Erythroblast (primary cell): Measurements from ENCODE around the gene PPP1R14B.

Source experiments
- DNase-seq, 2 experiments: peaks; one replicate each; lab custom pipeline; 2025; lab: John Stamatoyannopoulos, UW
- GATA1 ChIP-seq: IDR thresholded peaks from 2 replicates; pipeline ENCODE4 v1.6.1; 2011; ENCODE audit warnings: low read depth, mild to moderate bottlenecking, control low read depth, low read length, moderate library complexity
- POLR2A ChIP-seq: IDR thresholded peaks from 2 replicates; pipeline ENCODE4 v1.6.1; 2011; ENCODE audit warnings: mild to moderate bottlenecking, low read length

Gene PPP1R14B

DNA sequence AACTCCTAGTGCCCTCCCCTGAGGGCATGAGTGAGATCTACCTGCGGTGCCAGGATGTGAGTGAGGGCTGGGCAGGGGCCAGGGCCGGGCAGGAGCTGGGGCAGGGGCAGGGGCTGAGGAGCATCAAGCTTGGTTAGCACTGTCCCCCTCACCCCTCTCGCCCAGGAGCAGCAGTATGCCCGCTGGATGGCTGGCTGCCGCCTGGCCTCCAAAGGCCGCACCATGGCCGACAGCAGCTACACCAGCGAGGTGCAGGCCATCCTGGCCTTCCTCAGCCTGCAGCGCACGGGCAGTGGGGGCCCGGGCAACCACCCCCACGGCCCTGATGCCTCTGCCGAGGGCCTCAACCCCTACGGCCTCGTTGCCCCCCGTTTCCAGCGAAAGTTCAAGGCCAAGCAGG is 26.5 kb downstream of the PPP1R14B start:
- DNase-seq, result no peak
- TF ChIP-seq POLR2A (no peak), GATA1 (no peak)

DNA sequence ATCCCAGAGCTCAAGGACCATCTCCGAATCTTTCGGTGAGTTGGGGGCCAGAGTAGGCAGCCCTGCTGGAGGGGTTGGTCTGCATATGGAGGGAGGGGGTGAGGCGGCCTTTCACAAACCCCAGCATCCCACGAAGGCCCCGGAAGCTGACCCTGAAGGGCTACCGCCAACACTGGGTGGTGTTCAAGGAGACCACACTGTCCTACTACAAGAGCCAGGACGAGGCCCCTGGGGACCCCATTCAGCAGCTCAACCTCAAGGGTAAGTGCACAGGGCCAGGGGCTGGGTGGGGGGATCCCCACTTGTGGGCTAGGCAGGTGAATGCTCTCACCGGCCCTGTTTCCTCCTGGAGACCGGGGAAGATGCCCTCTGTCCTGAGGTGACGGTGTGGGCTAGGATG is 27.0 kb downstream of the PPP1R14B start:
- TF ChIP-seq POLR2A (peak; percentile 15), GATA1 (no peak)
- DNase-seq, result no peak

DNA sequence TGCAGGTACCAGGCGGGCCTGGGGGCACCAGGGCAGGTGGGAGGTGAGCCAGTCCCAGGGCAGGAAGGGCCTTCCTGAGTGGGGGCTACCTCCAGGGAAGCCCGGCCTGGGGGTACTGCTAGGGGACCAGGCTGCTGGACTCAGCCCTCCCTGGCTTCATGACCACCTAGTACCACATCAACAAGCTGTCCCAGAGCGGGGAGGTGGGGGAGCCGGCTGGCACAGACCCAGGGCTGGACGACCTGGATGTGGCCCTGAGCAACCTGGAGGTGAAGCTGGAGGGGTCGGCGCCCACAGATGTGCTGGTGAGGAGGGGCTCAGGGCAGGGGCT is 27.4 kb downstream of the PPP1R14B start:
- TF ChIP-seq POLR2A (no peak), GATA1 (no peak)

DNA sequence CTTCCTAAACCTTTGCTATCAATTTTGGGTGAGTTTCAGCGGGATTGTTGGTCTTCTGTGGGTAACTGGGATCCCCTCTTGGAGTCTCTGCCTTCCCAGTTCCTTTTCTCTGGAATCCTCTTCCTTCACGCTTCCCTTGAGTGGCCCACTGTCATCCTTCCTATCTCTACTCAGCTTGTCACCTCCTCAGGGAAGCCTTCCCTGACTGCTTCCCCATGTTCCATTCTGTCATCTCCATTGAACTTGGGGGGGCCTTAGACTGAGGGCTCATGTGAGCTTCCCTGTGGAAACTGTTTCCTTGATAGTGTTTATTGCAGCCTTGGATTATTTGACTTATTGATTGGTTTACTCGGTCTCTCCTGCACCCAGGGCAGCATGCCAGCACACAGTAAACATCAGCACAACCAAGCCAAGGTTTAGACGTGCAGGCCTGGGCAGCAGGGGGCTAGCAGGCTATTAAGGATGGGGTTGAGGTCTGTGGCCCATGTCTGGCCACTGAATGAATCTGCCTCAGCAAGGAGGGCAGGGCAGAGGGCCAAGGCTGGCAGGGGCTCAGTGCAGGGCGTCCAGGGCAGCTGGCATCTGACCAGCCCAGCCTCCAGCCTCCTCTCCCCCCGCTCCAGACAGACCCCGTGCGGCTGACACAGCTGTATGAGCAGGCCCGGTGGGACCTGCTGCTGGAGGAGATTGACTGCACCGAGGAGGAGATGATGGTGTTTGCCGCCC is 28.0 kb downstream of the PPP1R14B start:
- TF ChIP-seq POLR2A, result no peak
- no peak for TF ChIP-seq GATA1

More for the DNA sequence above, 27.4 kb downstream of the PPP1R14B start:
- no peak for DNase-seq

DNA sequence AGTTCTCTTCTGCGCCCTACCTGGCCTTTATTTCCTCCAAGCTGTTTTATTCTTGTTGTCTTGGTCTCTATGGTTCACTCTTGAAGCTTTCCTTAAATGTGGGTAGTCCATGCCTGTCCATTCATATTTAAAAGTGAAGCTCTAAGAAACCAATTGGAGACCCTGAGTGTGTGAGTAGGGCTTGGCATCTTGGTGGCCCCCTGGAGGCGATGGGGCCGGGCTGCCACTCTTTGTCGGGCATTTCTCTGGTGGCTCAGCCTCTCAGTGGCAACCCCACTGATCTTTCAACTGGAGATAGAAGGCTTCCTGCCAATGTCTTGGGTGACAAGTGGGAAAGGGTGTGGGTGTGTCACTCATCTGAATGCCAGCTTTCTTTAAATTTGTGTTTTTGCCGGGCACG is 29.9 kb downstream of the PPP1R14B start:
- no peak for DNase-seq
- TF ChIP-seq GATA1 (no peak), POLR2A (no peak)

More for the DNA sequence above, 28.0 kb downstream of the PPP1R14B start:
- DNase-seq, result no peak

DNA sequence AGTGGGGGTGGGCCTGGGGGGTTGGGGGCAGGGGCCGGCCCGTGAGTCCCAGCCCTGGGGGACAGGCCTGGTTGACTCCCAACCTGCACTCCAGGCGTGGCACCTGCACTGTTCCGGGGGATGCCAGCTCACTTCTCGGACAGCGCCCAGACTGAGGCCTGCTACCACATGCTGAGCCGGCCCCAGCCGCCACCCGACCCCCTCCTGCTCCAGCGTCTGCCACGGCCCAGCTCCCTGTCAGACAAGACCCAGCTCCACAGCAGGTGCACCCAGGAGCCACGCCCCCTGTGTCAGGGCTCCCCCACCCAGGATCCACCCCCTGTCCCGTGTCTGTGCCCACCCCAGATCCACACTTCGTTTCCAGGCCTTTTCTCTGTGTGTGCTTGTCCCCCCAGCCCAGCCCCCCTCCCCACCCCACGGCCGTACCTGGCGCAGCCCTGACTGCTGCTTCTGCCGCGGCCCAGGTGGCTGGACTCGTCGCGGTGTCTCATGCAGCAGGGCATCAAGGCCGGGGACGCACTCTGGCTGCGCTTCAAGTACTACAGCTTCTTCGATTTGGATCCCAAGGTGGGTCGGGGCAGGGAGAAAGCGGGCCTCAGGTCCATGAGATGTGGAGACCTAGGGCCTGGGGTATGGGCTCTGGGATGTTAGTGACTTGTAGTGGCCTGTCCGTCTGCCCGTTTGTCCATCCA is 35.4 kb downstream of the PPP1R14B start:
- no peak for TF ChIP-seq GATA1
- TF ChIP-seq POLR2A, result no peak
- no peak for DNase-seq

DNA sequence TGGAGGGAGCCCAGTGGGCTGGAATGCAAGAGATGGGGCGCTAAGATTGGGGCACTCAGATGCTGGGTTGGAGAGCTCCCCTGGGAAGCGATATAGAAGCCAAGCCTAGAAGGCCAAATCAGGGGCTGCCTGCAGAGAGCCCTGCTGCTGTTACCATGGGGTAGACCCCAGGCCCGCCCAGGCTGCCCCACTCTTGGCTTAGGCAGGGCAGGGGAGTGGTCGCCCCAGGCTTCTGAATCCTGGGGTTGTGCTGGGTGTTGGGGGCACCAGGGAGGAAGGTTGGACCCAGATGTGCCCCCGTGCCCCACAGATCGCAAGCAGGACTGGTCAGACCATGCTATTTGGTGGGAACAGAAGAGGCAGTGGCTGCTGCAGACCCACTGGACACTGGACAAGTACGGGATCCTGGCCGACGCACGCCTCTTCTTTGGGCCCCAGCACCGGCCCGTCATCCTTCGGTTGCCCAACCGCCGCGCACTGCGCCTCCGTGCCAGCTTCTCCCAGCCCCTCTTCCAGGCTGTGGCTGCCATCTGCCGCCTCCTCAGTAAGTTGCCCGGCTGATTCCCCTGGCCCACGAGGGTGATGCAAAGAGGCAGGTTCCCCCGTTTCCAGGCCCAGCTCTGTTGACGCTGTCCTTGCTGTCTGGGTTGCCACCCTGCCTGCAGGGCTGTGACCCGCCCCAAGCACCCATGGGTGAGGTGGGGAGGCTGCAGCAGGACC is 36.3 kb downstream of the PPP1R14B start:
- DNase-seq, result no peak
- TF ChIP-seq GATA1 (no peak), POLR2A (no peak)

DNA sequence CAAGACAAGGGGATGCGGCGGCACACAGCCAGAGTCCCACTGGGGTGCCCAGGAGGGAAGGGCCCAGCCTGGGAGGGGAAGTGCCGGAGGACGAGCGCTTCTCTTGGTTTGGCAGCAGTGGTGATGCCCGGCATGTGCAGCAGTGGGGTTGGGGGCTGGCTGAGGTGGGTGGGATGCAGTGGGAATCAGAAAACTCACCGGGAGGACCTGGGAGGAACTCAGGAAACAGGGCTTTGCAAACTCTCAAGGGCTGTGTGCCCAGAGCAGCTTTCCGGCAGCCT is 37.2 kb downstream of the PPP1R14B start:
- TF ChIP-seq GATA1, result no peak
- no peak for TF ChIP-seq POLR2A

DNA sequence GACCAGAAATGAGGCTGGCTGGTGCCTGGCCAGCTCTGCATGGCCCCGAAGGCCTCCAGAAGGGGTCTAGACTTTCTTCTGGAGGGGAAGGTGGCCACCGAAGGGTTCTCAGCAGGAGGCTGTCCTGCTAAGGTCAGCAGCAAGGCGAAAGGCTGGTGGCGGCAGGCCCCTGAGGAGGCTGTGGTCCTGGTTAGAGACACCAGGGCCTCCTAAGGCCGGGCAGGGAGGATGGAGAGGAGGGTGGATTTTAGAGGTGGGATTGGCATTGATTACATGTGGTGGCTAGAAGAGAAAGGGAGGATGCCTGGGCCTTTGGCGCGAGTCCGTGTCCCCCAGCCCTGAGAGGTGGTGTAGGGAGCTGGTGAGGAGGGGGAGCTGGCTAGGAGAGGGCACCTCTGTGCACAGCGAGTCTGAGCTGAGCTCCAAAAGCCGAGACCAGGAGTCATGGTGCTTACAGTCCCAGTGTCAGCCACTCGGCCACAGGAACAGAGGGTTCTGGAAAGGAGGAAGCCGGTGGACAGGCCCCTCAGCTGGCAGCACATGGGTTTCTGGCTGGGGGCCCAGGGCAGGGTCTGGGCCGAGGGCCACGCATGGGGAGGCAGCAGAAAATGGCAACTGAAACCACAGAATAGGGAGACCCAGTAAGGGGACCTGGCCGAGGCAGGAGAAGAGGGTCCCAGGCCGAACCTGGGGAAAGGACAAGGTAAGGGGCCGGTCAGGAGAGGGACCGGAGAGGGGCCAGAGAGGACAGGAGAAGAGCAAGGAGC is 37.8 kb downstream of the PPP1R14B start:
- no peak for TF ChIP-seq POLR2A
- TF ChIP-seq GATA1, result no peak
- DNase-seq, result no peak

More for the DNA sequence above, 37.2 kb downstream of the PPP1R14B start:
- no peak for DNase-seq

DNA sequence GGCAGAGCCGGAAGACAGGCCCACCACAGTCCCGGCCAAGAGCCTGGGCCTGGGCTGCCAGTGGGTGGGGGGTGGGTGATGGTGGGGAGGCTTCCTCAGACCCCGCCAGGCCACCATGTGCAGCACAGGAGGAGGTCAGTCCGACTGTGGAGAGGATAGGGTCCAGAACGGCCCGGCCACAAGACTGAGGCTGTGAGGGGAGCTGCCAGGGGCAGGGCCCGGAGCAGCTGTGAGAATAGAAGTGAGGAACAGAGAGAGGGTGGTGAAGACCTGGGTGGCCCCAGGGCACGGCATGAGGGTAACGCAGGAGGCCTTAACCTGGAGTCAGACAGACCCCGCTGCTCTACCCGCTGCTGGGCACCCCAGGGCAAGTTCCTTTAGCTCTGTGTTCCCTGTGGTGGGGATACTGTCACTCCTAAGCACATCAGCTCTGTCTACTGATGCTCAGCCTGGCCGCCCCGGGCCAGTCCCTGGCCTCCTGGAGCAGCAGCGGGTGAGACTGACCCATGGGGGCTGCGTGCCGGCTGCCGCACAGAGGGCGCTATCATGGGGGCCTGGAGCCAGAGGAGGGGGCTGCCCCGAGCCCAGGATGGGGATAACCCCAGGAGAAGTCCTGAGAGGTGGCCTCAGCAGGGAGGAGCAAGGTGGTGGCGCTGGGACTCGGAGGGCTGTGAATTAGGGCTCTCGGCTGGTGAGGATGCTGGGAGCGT is 38.5 kb downstream of the PPP1R14B start:
- DNase-seq, result no peak
- TF ChIP-seq POLR2A (no peak), GATA1 (no peak)

DNA sequence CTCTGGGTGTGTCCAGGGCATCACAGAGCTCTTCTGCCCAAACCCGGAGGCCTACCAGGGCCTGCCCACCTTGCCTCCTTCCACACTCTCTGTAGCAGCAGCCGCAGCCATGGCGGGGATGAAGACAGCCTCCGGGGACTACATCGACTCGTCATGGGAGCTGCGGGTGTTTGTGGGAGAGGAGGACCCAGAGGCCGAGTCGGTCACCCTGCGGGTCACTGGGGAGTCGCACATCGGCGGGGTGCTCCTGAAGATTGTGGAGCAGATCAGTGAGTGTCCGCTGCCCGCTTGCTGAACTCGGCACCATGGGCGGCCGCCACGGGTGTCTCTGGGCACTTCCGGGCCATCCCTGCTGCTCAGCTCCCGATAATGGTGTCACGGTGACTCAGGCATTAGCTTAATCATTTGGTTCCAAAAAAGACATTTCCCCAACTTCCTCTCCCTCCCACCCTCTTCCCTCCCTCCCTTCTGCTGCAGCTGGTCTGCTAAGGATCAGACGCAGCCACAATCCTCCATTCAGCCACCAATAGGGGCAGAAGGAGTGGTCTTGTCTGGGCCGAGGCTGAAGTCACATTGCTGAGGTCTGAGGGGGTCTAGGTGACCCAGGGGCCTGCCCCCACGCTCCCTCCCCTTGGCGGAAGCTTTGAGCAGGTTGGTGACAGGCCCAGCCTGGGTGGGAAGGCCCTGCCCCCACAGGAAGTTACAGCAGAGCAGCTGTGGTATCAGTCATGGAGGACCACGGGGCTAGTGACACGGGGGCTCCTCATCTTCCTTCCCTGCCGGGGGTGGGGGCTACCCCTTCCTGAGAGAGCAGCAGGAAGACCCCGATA is 39.3 kb downstream of the PPP1R14B start:
- DNase-seq, result peak; percentile 91 to 93
- TF ChIP-seq GATA1 (no peak), POLR2A (peak; percentile 80)
